Measurements from ENCODE around the gene FHDC1.

The FHDC1 gene

DNA sequence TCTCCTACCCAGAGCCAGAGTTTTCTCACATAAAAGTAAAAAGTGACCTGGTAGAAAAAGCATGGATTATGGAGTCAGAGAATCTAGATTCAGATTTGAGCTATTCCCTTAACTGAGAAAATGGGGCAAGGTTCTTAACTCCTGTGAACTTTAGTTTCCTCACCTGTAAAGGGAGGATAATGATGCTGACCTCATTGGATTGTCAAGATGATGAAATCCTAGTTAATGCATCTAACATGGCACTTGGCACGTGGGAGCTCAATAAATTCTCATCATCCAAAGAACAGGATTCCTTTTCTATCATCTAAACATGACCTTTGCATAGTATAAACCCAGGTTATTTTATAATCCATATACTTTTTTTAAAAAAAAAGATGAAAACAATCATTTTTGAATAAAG is 18.6 kb downstream of the FHDC1 start:
- DNase-seq (ENCODE audit: low spot score) = no peak
- in situ Hi-C loops (cut with MboI; ENCODE audit: low pct_unique_long_range_greater_than_20kb, low sequenced_read_pairs, unreplicated experiment) = no loop called here
- TF ChIP-seq, protein P1, sequence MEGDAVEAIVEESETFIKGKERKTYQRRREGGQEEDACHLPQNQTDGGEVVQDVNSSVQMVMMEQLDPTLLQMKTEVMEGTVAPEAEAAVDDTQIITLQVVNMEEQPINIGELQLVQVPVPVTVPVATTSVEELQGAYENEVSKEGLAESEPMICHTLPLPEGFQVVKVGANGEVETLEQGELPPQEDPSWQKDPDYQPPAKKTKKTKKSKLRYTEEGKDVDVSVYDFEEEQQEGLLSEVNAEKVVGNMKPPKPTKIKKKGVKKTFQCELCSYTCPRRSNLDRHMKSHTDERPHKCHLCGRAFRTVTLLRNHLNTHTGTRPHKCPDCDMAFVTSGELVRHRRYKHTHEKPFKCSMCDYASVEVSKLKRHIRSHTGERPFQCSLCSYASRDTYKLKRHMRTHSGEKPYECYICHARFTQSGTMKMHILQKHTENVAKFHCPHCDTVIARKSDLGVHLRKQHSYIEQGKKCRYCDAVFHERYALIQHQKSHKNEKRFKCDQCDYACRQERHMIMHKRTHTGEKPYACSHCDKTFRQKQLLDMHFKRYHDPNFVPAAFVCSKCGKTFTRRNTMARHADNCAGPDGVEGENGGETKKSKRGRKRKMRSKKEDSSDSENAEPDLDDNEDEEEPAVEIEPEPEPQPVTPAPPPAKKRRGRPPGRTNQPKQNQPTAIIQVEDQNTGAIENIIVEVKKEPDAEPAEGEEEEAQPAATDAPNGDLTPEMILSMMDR (IDR thresholded peaks at IDR 0.05; ENCODE audit: extremely low read depth, insufficient read depth, missing control alignments) = no peak

DNA sequence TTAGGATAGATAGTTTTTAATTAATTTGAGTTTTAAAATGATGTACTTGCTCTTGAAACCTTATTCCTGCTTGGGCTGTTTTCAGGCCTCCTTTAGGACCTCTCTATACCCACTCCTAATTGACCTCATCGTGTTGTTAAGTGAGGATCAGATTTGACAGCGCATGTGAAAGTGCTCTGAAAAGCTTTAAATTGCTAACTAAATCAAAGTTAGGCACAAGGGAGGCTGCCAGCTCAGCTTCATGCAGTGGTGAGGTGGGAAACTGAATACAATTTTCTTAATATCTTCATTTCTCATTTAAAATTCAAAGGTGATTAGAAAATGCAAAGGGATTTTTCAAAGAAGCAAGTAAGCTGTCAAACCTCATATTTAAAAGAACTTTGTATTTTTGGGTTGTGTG is 20.0 kb downstream of the FHDC1 start:
- in situ Hi-C loops (cut with MboI; ENCODE audit: low pct_unique_long_range_greater_than_20kb, low sequenced_read_pairs, unreplicated experiment) = no loop called here
- TF ChIP-seq, protein P1 (IDR thresholded peaks at IDR 0.05; ENCODE audit: extremely low read depth, insufficient read depth, missing control alignments) = no peak

DNA sequence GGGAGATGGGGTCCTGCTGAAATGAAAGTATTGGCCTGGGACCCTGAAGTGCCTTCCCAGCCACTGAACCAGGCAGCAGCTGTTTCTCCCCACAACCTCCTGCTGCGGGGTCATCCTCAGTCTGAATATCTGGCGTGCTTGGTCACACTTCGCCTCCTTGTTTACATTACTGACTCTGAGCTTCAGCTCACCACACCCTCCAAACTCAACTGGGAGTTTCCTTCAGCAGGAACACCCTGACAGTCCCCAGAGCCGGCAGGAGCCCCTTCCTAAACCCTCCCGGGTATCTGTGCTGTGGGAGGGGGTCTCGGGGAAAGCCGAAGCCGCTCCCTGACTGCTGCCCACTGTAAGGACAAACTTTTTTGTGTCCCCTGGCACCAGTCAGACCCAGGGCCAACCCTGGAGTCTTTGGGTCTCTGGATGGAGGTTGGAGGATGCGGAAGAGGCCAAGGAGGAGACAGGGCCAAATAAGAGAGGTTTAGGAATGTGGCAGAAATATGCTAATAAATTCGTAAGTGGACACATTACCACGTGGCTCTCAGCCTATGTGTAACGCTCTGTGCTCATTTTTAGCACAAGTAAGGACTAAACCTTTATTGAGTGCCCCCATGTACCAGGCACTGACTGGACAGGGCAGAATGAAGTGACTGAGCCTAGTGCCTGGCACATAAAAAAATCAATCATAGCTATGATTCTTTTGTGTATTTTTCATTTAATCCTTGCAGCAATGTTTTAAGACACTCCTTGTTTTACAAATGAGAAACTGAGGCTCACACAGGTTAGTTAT is 20.7 kb downstream of the FHDC1 start:
- DNase-seq (ENCODE audit: low spot score) = no peak
- TF ChIP-seq, protein P1 (IDR thresholded peaks at IDR 0.05; ENCODE audit: extremely low read depth, insufficient read depth, missing control alignments) = no peak
- in situ Hi-C loops (cut with MboI; ENCODE audit: low pct_unique_long_range_greater_than_20kb, low sequenced_read_pairs, unreplicated experiment) = no loop called here

More for the DNA sequence above, 20.0 kb downstream of the FHDC1 start:
- DNase-seq (ENCODE audit: low spot score) = no peak

DNA sequence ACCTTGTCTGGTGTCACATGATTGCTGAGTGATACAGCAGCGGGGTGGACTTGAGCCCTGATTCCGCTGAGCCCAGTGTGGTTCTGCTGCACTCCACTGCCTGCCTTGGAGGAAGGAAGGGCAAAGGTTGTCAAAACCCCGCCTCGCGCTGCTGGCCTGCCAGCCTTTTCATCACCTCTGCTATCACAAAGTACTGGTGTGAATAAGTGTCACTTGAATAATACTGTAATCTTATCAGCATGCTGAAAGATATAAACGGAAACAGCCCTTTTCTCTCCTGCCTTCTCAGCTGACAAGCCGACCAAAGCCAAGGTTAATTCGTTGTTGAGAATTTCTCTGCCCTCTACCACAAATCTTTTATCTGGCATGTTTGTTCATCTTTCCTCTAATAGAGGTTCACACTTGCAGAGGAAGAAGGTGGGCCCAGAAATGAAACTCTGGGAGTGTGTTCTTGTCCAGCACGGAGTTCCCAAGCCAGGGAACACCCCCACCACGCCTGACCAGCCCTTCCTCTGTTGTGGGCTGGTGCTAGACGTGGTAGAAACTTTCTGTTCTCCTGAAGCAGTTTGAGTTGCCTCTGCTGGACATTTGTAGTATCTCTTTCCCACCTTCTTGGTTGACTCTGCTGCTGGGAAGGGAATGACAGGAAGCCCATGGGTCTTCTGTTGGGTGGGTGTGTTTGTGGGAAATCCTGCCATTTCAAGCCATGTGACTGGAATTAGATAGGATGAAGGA is 21.5 kb downstream of the FHDC1 start:
- DNase-seq (ENCODE audit: low spot score) = no peak
- in situ Hi-C loops (cut with MboI; ENCODE audit: low pct_unique_long_range_greater_than_20kb, low sequenced_read_pairs, unreplicated experiment) = no loop called here
- TF ChIP-seq, protein P1 (IDR thresholded peaks at IDR 0.05; ENCODE audit: extremely low read depth, insufficient read depth, missing control alignments) = no peak

DNA sequence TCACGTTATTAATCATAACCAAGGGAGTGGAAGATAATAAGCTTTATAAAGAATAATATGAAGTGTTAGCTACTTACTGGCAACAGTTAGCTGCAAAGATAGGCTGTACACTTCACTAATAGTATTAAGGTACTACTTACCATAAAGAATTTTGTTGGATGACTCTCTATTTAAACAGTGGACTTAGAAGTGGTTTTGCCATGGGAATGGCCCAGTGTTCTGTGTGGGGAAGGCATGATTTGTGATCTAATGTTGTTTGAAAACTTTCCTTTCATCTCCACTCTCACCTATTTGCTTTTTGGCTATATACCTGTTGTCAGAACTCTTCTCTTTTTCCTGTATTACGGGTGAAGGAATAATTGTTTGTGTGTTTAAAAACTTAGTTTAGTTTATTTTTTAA is 23.0 kb downstream of the FHDC1 start:
- no peak for DNase-seq (ENCODE audit: low spot score)
- TF ChIP-seq, protein P1 (IDR thresholded peaks at IDR 0.05; ENCODE audit: extremely low read depth, insufficient read depth, missing control alignments) = no peak
- in situ Hi-C loops (cut with MboI; ENCODE audit: low pct_unique_long_range_greater_than_20kb, low sequenced_read_pairs, unreplicated experiment) = no loop called here

DNA sequence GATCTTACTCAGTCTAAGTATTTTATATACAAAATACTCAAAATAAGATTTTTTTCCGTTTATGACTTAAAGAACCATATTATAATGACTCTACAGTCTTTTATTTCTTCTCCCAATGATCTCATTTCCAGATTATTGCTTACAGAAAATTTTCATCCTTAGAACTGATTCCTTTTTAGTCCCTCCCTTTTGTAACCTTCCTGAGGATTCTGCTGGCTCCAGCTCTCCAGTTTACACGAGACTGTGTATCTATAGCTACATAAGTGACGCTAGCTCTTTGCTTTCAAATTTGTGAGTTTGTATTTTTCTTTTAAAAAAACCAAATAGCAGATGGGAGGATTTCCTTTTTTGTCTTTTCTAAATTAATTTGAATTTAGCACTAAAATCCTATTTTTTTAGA is 24.0 kb downstream of the FHDC1 start:
- in situ Hi-C loops (cut with MboI; ENCODE audit: low pct_unique_long_range_greater_than_20kb, low sequenced_read_pairs, unreplicated experiment) = no loop called here
- no peak for DNase-seq (ENCODE audit: low spot score)
- TF ChIP-seq, protein P1 (IDR thresholded peaks at IDR 0.05; ENCODE audit: extremely low read depth, insufficient read depth, missing control alignments) = no peak
